Upper lobe of left lung (tissue), 6 donors: Measurements from ENCODE around the gene KDM2B. TPM values are rescaled to one million over a fixed set of nuclear protein-coding genes. Genes with fewer than 3 reads are reported as not detected.
A peak's percentile ranks its signal among the peaks of the same experiment; 100 is the strongest.

Experiments used
- ATAC-seq, 2 donors: fragments of 200-7000 bp; cut with Tn5 transposase; one replicate each; pipeline ENCODE4 v1.9.1; 2022; ENCODE audit warnings: mild to moderate bottlenecking in 2 of 2, moderate library complexity in 2 of 2; ENCODE audit not compliant: low FRiP score in 2 of 2
- DNase-seq, 2 donors: peaks; one replicate each; pipeline ENCODE4 v3.0.0-alpha.2; 2019 to 2020
- H3K27ac ChIP-seq, 4 donors: fragments of 200-600 bp; sonication (generic); one replicate each; pipeline ENCODE4 v1.5.1; 2016 to 2019
- H3K27me3 ChIP-seq, 4 donors: fragments of 200-600 bp; sonication (generic); one replicate each; pipeline ENCODE4 v1.5.1; 2017 to 2019
- H3K36me3 ChIP-seq, 4 donors: fragments of 200-600 bp; sonication (generic); one replicate each; pipeline ENCODE4 v1.5.1; 2016 to 2019
- H3K4me1 ChIP-seq, 4 donors: fragments of 200-600 bp; sonication (generic); one replicate each; pipeline ENCODE4 v1.5.1; 2018 to 2019
- H3K4me3 ChIP-seq, 4 donors: fragments of 200-600 bp; sonication (generic); one replicate each; pipeline ENCODE4 v1.5.1; 2017 to 2019; ENCODE audit warnings: mild to moderate bottlenecking in 2 of 4, moderate library complexity in 1 of 4
- H3K9me3 ChIP-seq, 4 donors: fragments of 200-600 bp; sonication (generic); one replicate each; pipeline ENCODE4 v1.5.1; 2018 to 2019
- EP300 ChIP-seq, 4 donors: sonication (generic); formaldehyde crosslinking; IDR thresholded peaks; one replicate each; pipeline ENCODE4 v1.5.1; 2017; ENCODE audit warnings: antibody characterized with exemption in 4 of 4, control low read depth in 2 of 4
- POLR2A ChIP-seq, 4 donors: fragments of 450-650 bp; IDR thresholded peaks; one replicate each; pipeline ENCODE4 v1.5.1; 2016 to 2017; ENCODE audit warnings: antibody characterized with exemption in 4 of 4, mild to moderate bottlenecking in 2 of 4
- POLR2AphosphoS5 ChIP-seq, 2 donors: sonication (generic); formaldehyde crosslinking; IDR thresholded peaks; one replicate each; pipeline ENCODE4 v1.5.1; 2017; ENCODE audit warnings: antibody characterized with exemption in 2 of 2
- WGBS, 2 donors: methylation state at CpG; one replicate each; pipeline ENCODE4 v1.1.5; 2017 to 2018; 5-methylcytosine and 5-hydroxymethylcytosine counted together
- total RNA-seq, 6 donors: library from RNA; depleted of rRNA in 4 of 6; stranded (reverse); fragments of >200 nt in 4 of 6; gene quantifications; one replicate each; pipeline versions ENCODE4 v1.1.0 to v1.2.1, GENCODE V29; 2016 to 2021
- TF ChIP-seq, protein P1 (sequence below), 6 experiments: fragments of 450-650 bp in 4 of 6; fragments of 200-600 bp in 2 of 6; sonication (generic) in 2 of 6; IDR thresholded peaks; one replicate each; pipeline ENCODE4 v1.5.1; 2016 to 2019; ENCODE audit warnings: antibody characterized with exemption in 6 of 6
- donor health status: DM: no; HTN: no; CAD: no; lungs with moderate emphysema.
- donor health status: DM: no; HTN: yes; CAD: no; lungs with severe emphysema.

The KDM2B gene
- total RNA-seq, 6 donors from 2014 or later: 29.5 to 81.7 (median 34.2) TPM

DNA sequence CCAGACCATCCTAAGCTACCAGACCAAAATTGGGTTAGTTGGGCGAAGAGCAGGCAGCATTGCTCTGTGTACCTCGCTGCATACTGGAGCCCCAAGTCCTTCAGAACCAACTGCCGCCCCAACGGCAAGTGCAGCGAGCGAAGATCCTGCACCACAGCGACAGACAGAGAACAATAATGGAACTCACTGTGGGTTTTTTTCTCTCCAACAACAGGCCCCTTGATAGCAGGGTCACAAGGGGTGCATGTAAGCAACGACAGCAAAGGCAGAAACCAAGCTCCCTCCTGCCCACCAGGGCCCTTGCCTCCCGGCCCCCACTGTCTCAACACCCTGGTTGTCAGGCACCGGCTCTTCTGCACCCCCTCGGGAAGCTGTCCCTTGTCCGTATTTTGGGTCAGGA is 141.9 kb downstream of the KDM2B start:
- WGBS, 2 donors: 88 to 92% methylated on average over 12 of the region's 12 CpGs
- TF ChIP-seq EP300 (IDR thresholded peaks at IDR 0.05) (no peak), POLR2A (IDR thresholded peaks at IDR 0.05) (no peak), POLR2AphosphoS5 (IDR thresholded peaks at IDR 0.05) (no peak)
- TF ChIP-seq, protein P1, sequence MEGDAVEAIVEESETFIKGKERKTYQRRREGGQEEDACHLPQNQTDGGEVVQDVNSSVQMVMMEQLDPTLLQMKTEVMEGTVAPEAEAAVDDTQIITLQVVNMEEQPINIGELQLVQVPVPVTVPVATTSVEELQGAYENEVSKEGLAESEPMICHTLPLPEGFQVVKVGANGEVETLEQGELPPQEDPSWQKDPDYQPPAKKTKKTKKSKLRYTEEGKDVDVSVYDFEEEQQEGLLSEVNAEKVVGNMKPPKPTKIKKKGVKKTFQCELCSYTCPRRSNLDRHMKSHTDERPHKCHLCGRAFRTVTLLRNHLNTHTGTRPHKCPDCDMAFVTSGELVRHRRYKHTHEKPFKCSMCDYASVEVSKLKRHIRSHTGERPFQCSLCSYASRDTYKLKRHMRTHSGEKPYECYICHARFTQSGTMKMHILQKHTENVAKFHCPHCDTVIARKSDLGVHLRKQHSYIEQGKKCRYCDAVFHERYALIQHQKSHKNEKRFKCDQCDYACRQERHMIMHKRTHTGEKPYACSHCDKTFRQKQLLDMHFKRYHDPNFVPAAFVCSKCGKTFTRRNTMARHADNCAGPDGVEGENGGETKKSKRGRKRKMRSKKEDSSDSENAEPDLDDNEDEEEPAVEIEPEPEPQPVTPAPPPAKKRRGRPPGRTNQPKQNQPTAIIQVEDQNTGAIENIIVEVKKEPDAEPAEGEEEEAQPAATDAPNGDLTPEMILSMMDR (IDR thresholded peaks at IDR 0.05): no peak
- no peak for ATAC-seq
- Histone ChIP-seq H3K36me3 (peaks cover 0 to 56% (median 44%) of the 10 kb centered on the region in 4 donors), H3K27ac (no peak overlapping the region), H3K27me3 (no peaks in the 10 kb centered on the region), H3K4me3 (no peak overlapping the region), H3K9me3 (no peaks in the 10 kb centered on the region), H3K4me1 (peaks cover 0 to 6% (median 1%) of the 10 kb centered on the region in 4 donors)
- DNase-seq: peak in 1 of 2 donors; percentile 17

DNA sequence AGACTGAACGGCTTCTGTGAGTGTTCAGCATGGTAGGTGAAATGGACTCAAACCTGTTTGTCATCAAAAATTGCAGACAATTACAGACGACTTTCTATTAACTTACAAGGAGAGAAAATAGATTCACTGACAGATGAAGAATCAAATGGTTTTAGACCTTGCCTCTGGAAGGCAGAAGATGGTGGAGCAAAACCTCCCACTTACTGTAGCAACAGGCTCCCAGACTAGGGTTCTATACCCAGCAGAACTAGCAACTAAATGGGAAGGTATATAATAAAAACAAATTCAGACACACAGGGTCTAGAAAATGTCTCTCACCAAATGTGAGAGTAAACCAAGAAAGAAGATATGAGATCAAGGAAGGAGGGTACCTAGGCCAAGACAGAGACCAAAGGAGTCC is 144.1 kb downstream of the KDM2B start:
- no peak overlapping the region for H3K27ac ChIP-seq
- TF ChIP-seq POLR2AphosphoS5 (IDR thresholded peaks at IDR 0.05) (no peak), POLR2A (IDR thresholded peaks at IDR 0.05) (no peak), EP300 (IDR thresholded peaks at IDR 0.05) (no peak)
- TF ChIP-seq, protein P1 (IDR thresholded peaks at IDR 0.05): no peak
- no peak overlapping the region for H3K4me3 ChIP-seq
- H3K9me3 ChIP-seq: no peaks in the 10 kb centered on the region
- 80 to 88% methylated on average over 2 of the region's 2 CpGs for WGBS, 2 donors
- peaks cover 0 to 61% (median 46%) of the 10 kb centered on the region in 4 donors for H3K36me3 ChIP-seq
- no peaks in the 10 kb centered on the region for H3K27me3 ChIP-seq
- no peaks in the 10 kb centered on the region for H3K4me1 ChIP-seq
- DNase-seq (no peak), ATAC-seq (no peak)

DNA sequence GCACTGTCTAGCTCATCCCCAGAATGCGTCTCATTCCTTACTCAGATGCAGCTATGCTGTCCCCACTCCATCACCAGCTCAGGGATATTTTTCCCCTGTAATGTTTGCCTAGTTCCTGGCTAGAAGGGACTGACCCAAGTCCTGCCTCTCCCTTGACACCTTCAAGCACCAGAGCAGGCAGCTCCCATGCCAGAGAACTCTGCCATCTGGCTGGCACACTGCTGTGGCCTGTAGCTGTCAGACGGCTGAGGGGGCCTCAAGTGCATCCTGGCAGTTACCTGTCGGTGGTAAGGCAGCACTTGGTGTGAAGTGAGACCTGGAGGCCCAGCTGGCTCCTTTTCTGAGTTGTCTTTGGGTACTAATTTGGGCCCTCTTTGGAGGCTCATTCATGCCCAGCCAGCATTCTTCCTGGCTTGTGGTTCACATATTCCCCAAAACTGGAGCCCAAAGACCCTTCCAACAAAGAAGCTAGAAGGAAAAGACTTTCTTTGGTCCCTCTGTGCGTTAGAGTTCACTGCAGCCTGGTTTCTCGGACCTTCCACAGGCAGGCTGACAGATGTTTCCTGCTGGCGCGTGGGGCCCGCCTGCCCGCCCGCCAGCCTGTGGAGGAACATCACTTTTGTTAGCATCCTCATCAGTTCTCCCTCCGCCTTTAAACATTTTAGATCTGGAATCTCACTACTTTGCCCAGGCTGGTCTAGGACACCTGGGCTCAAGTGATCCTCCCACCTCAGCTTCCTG is 147.9 kb downstream of the KDM2B start:
- DNase-seq: peak in 1 of 2 donors; percentile 44
- no peaks in the 10 kb centered on the region for H3K27me3 ChIP-seq
- H3K4me3 ChIP-seq: no peak overlapping the region
- no peaks in the 10 kb centered on the region for H3K4me1 ChIP-seq
- 78 to 92% methylated on average over 10 to 11 of the region's 11 CpGs for WGBS, 2 donors
- no peak for ATAC-seq
- TF ChIP-seq POLR2A (IDR thresholded peaks at IDR 0.05) (no peak), EP300 (IDR thresholded peaks at IDR 0.05) (no peak), POLR2AphosphoS5 (IDR thresholded peaks at IDR 0.05) (no peak)
- TF ChIP-seq, protein P1 (IDR thresholded peaks at IDR 0.05): no peak
- no peak overlapping the region for H3K27ac ChIP-seq
- H3K36me3 ChIP-seq: peaks cover 13 to 63% (median 46%) of the 10 kb centered on the region in 4 donors
- no peaks in the 10 kb centered on the region for H3K9me3 ChIP-seq

GRCh38 chr12:121430833-121431415 is 149.9 kb downstream of the KDM2B start:
- Histone ChIP-seq H3K27me3 (no peaks in the 10 kb centered on the region), H3K9me3 (no peaks in the 10 kb centered on the region), H3K27ac (no peak overlapping the region), H3K4me3 (no peak overlapping the region), H3K36me3 (peaks cover 13 to 82% (median 49%) of the 10 kb centered on the region in 4 donors), H3K4me1 (no peaks in the 10 kb centered on the region)
- ATAC-seq (no peak), DNase-seq (no peak)
- 95 to 96% methylated on average over 6 of the region's 6 CpGs for WGBS, 2 donors
- TF ChIP-seq EP300 (IDR thresholded peaks at IDR 0.05) (no peak), POLR2A (IDR thresholded peaks at IDR 0.05) (no peak)

DNA sequence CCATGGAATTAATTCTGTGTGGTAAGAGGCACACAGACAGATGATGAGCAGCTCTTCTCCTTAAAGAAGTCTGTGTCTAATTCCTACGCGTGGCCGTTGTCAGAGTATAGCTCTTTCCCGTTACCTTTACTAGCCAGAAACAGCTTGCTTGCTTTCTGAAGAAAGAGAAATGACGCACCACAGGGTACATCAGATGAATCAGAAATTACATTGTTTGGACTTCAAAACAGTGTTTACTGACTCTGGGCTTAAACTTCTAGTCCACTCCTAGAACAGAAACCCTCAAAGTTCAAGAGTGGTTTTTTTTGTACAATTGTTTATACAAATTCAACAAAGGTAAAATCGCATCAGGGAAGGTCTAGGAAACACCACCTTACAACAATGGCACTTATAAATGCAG is 151.9 kb downstream of the KDM2B start:
- ATAC-seq (no peak), DNase-seq (no peak)
- Histone ChIP-seq H3K27ac (no peak overlapping the region), H3K36me3 (peaks cover 20 to 93% (median 55%) of the 10 kb centered on the region in 4 donors), H3K4me1 (no peaks in the 10 kb centered on the region), H3K27me3 (no peaks in the 10 kb centered on the region), H3K9me3 (no peaks in the 10 kb centered on the region), H3K4me3 (no peak overlapping the region)
- WGBS, 2 donors: 86% methylated on average over 6 of the region's 6 CpGs
- TF ChIP-seq, protein P1 (IDR thresholded peaks at IDR 0.05): no peak
- no peak for TF ChIP-seq EP300 (IDR thresholded peaks at IDR 0.05)
- no peak for TF ChIP-seq POLR2A (IDR thresholded peaks at IDR 0.05)
- no peak for TF ChIP-seq POLR2AphosphoS5 (IDR thresholded peaks at IDR 0.05)
